Activated CD8-positive, alpha-beta memory T cell treated with anti-CD3 and anti-CD28 coated beads for 1 hour (primary cell): ENCODE measurements around the gene CTSD.

Experiments used
- DNase-seq, 2 donors: peaks; one replicate each; pipeline ENCODE4 v3.0.0-alpha.2; 2020; ENCODE audit warnings: low read depth in 1 of 2; ENCODE audit errors: extremely low read depth in 1 of 2

The CTSD gene

GRCh38 chr11:1756791-1757771 lies 6.6 kb downstream of the CTSD start:
- DNase-seq = no peak

- DNase-seq = no peak
Observed at GRCh38 chr11:1755692-1756561, 7.8 kb downstream of the CTSD start.

GRCh38 chr11:1755344-1755691 lies 8.4 kb downstream of the CTSD start:
- no peak for DNase-seq

- no peak for DNase-seq
Observed at GRCh38 chr11:1754376-1755150, 9.2 kb downstream of the CTSD start.

GRCh38 chr11:1753929-1754305 lies 9.8 kb downstream of the CTSD start:
- no peak for DNase-seq

- DNase-seq = no peak
Observed at GRCh38 chr11:1753229-1753928, 10.3 kb downstream of the CTSD start.

GRCh38 chr11:1752907-1753228 lies 10.9 kb downstream of the CTSD start:
- DNase-seq = no peak

- no peak for DNase-seq
Observed at GRCh38 chr11:1751999-1752906, 11.5 kb downstream of the CTSD start.

GRCh38 chr11:1751531-1751921 lies 12.2 kb downstream of the CTSD start:
- no peak for DNase-seq

GRCh38 chr11:1750840-1751530 lies 12.7 kb downstream of the CTSD start:
- no peak for DNase-seq

GRCh38 chr11:1750481-1750839 lies 13.3 kb downstream of the CTSD start, which contains the start of gene IFITM10:
TSS of gene IFITM10 (minus strand) at chr11:1750595. CDS start at chr11:1750442, 153 bp downstream.
- no peak for DNase-seq

- no peak for DNase-seq
Observed at GRCh38 chr11:1749395-1750351, 14.1 kb downstream of the CTSD start.

- no peak for DNase-seq
Observed at GRCh38 chr11:1748636-1749394, 14.9 kb downstream of the CTSD start.

GRCh38 chr11:1747753-1748635 lies 15.7 kb downstream of the CTSD start:
- no peak for DNase-seq

GRCh38 chr11:1746956-1747752 lies 16.6 kb downstream of the CTSD start:
- DNase-seq = no peak
